SH-SY5Y (cell line): Measurements from ENCODE around the gene MAPKAPK3.

Experiments
- GATA2 ChIP-seq: IDR thresholded peaks from 2 replicates; pipeline ENCODE4 v1.6.1; 2011; ENCODE audit warnings: mild to moderate bottlenecking, low read depth, low read length
- GATA3 ChIP-seq: IDR thresholded peaks from 2 replicates; pipeline ENCODE4 v1.6.1; 2011; ENCODE audit warnings: low read depth, mild to moderate bottlenecking, low read length, moderate library complexity

DNA sequence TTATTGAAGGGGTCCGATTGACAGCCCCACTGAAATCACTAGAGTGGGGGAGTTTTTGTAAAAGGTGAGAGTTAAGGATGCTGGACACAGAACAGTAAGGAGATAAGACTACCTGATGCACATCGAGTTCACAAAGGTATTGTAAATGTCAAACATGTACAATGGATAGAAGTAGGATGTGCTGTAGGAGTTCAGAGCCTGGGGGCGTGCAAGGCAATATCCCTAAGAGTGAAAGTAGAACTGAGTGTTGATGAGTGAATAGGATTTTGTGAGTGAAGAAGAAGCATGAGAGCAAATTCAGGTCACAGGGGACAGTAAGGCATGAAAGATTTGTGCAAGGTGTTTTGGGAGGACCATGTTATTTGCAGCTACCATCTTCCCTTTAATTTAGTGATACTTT, 79.3 kb downstream of the MAPKAPK3 start:
- TF ChIP-seq GATA2 (no peak), GATA3 (no peak)
